GM12878 (cell line): ENCODE data around the gene DDX54. TPM values are rescaled to one million over a fixed set of nuclear protein-coding genes. Genes with fewer than 3 reads are reported as not detected.
"Not testable (repeated sequence)": the region's sequence is repeated elsewhere in the genome, so short reads cannot be mapped to it uniquely, and the experiment has no call there.

Source experiments
- ATAC-seq: fragments of 200-7000 bp; cut with Tn5 transposase; 3 replicates; pipeline ENCODE4 v1.9.1; 2020; ENCODE audit warnings: mild to moderate bottlenecking, moderate library complexity
- BruUV-seq: library from RNA; stranded (reverse); fragments of 400-500 nt; replicated peaks from 2 replicates; lab custom pipeline; 2021; lab: Mats Ljungman, UMichigan
- CTCF ChIA-PET: fragments of 300-600 bp; sonication (Branson Sonifier 250); formaldehyde crosslinking; extraction: SDS; loops from one replicate; lab custom pipeline; 2021; ENCODE audit warnings: inconsistent platforms; lab: Yijun Ruan, JAX
- POLR2A ChIA-PET: fragments of 350-600 bp; formaldehyde crosslinking; extraction: SDS; loops from one replicate; lab custom pipeline; 2021; ENCODE audit warnings: inconsistent platforms; lab: Charles Lee
- RAD21 ChIA-PET: fragments of 300-600 bp; sonication (Branson Sonifier 250); formaldehyde crosslinking; loops from one replicate; lab custom pipeline; 2023; ENCODE audit warnings: antibody characterized with exemption; ENCODE audit not compliant: unreplicated experiment; lab: Charles Lee
- SMC1A ChIA-PET: fragments of 300-600 bp; sonication (Branson Sonifier 250); formaldehyde crosslinking; loops from one replicate; lab custom pipeline; 2023; ENCODE audit not compliant: unreplicated experiment, uncharacterized antibody; lab: Charles Lee
- DNase-seq: peaks from one replicate; pipeline ENCODE4 v3.0.0-alpha.2; 2011; ENCODE audit warnings: low read depth, low spot score
- FAIRE-seq: peaks from 3 replicates; lab custom pipeline; 2011; peaks lifted over from hg19 to GRCh38; lab: Jason Lieb, UNC
- H2AFZ ChIP-seq: 2 replicates; pipeline ENCODE4 v1.6.0; 2011; ENCODE audit warnings: low read depth, low read length, control low read depth; ENCODE audit not compliant: control insufficient read depth
- H3K27ac ChIP-seq: 2 replicates; pipeline ENCODE4 v1.5.1; 2011; ENCODE audit warnings: control low read depth; ENCODE audit not compliant: control insufficient read depth, insufficient read depth
- H3K27me3 ChIP-seq, 2 experiments: replicated peaks in 1 of 2; 2 replicates each; pipeline versions ENCODE4 v1.6.0 to v1.6.1; 2011; ENCODE audit warnings: low read length in 1 of 2; ENCODE audit not compliant: control insufficient read depth in 2 of 2, insufficient read depth in 2 of 2
- H3K36me3 ChIP-seq, 2 experiments: 2 replicates each; pipeline ENCODE4 v1.5.1; 2011; ENCODE audit warnings: low read length in 1 of 2; ENCODE audit not compliant: control insufficient read depth in 2 of 2, insufficient read depth in 2 of 2
- H3K4me1 ChIP-seq: 2 replicates; pipeline ENCODE4 v1.6.1; 2011; ENCODE audit warnings: mild to moderate bottlenecking, low read length, moderate library complexity, mixed read lengths; ENCODE audit not compliant: control insufficient read depth, insufficient read depth
- H3K4me2 ChIP-seq: 2 replicates; pipeline ENCODE4 v1.6.0; 2011; ENCODE audit warnings: control low read depth; ENCODE audit not compliant: control insufficient read depth, insufficient read depth
- H3K4me3 ChIP-seq: fragments of 200-600 bp; sonication (generic); 2 replicates; pipeline ENCODE4 v1.5.1; 2016
- H3K79me2 ChIP-seq: 2 replicates; pipeline ENCODE4 v1.6.0; 2011; ENCODE audit warnings: low read length; ENCODE audit not compliant: control insufficient read depth, insufficient read depth
- H3K9ac ChIP-seq: 2 replicates; pipeline ENCODE4 v1.8.0; 2011; ENCODE audit warnings: low read length, control low read depth, mixed read lengths; ENCODE audit not compliant: control insufficient read depth, insufficient read depth
- H3K9me3 ChIP-seq: replicated peaks from 3 replicates; pipeline ENCODE4 v1.5.1; 2011; ENCODE audit warnings: mild to moderate bottlenecking, low read length; ENCODE audit not compliant: control insufficient read depth, insufficient read depth
- H4K20me1 ChIP-seq: 2 replicates; pipeline ENCODE4 v1.6.0; 2011; ENCODE audit not compliant: control insufficient read depth, insufficient read depth
- ASH2L ChIP-seq: fragments of 300-600, 200-600 bp; sonication (generic); IDR thresholded peaks from 2 replicates; pipeline ENCODE4 v1.6.1; 2017; ENCODE audit warnings: low read depth, mild to moderate bottlenecking, borderline replicate concordance
- HDGF ChIP-seq: fragments of 450-650 bp; IDR thresholded peaks from 2 replicates; pipeline ENCODE4 v1.6.1; 2016; ENCODE audit warnings: antibody characterized with exemption
- KDM1A ChIP-seq: fragments of 200-600 bp; sonication (generic); IDR thresholded peaks from 2 replicates; pipeline ENCODE4 v1.6.1; 2016; ENCODE audit warnings: borderline replicate concordance
- NR2C2 ChIP-seq: IDR thresholded peaks from 2 replicates; pipeline ENCODE4 v1.6.1; 2011; ENCODE audit warnings: borderline replicate concordance, low read depth; ENCODE audit not compliant: control insufficient read depth, insufficient read length
- RFX5 ChIP-seq: IDR thresholded peaks from 2 replicates; pipeline ENCODE4 v1.6.1; 2011; ENCODE audit warnings: low read depth, low read length, improper control_type of control experiment
- RUNX3 ChIP-seq: IDR thresholded peaks from 2 replicates; pipeline ENCODE4 v1.6.1; 2012; ENCODE audit warnings: low read length, inconsistent platforms
- SREBF2 ChIP-seq: IDR thresholded peaks from 2 replicates; pipeline ENCODE4 v1.6.1; 2012; ENCODE audit warnings: mild to moderate bottlenecking, low read length
- ZBTB33 ChIP-seq: fragments of 450-650 bp; IDR thresholded peaks from 2 replicates; pipeline ENCODE4 v1.6.1; 2017; ENCODE audit warnings: mild to moderate bottlenecking
- WGBS: methylation state at CpG from one replicate; pipeline ENCODE4 v1.1.6; 2016; ENCODE audit warnings: low lambda C conversion rate; ENCODE audit not compliant: insufficient replicate concordance, insufficient coverage; ENCODE audit errors: missing lambda C conversion rate; 5-methylcytosine and 5-hydroxymethylcytosine counted together
- in situ Hi-C: fragments of 300-500 bp; cut with MboI; formaldehyde crosslinking; loops from 9 replicates; pipeline ENCODE4 v1.14.3; 2018; ENCODE audit warnings: mixed read lengths
- intact Hi-C: fragments of 100-400 bp; cut with micrococcal nuclease; formaldehyde crosslinking; loops from one replicate; pipeline ENCODE4 v1.14.2; 2022; ENCODE audit not compliant: unreplicated experiment
- polyA plus RNA-seq, 11 experiments: library from polyadenylated mRNA; depleted of rRNA in 4 of 11; unstranded in 6 of 11; stranded (reverse) in 5 of 11; fragments of >200 nt; fragmentation: Nextera tagmentation in 4 of 11; fragmentation: Illumina TruSeq in 1 of 11; extraction: Ambion mirVana in 4 of 11; extraction: Trizol in 1 of 11; gene quantifications; 1 replicate in 1 of 11; 2 replicates in 10 of 11; pipeline versions ENCODE4 v1.2.1 to v1.2.3, GENCODE V29; 2011 to 2016; ENCODE audit warnings: inconsistent platforms in 2 of 11, missing spikeins in 2 of 11, low read depth in 1 of 11
- total RNA-seq, 4 experiments: library from RNA; depleted of rRNA in 3 of 4; stranded (reverse); fragments of >200 nt in 3 of 4; fragmentation: Illumina TruSeq in 1 of 4; extraction: Trizol in 1 of 4; gene quantifications; 2 replicates each; pipeline versions ENCODE4 v1.2.1 to v1.2.3, GENCODE V29; 2013 to 2021

Gene DDX54
- total and polyA plus RNA-seq, 10 of the 15 experiments (the other 5 are each of a cell fraction or from before 2014, with no cell fraction given) = 1.9 to 115 (median 56.3) TPM

- intact Hi-C loops = loop anchor here (1.0 to 2.0 kb wide), 3 partner anchors 14 to 22 kb away; partner anchors contain the start of gene TPCN1
- WGBS = 27% methylated on average over 6 of the region's 6 CpGs
- TF ChIP-seq NR2C2 = no peak
- TF ChIP-seq ZBTB33 = no peak
- no peak for TF ChIP-seq RUNX3
- TF ChIP-seq RFX5 = no peak
- no peak for TF ChIP-seq ASH2L
- TF ChIP-seq SREBF2 = no peak
- no peak for TF ChIP-seq KDM1A
- 0 out of 2 replicates have a peak, but pooled peaks have one; percentile 3 for TF ChIP-seq HDGF
- H3K9me3 ChIP-seq = no peaks in the 10 kb centered on the region
- no peaks in the 10 kb centered on the region for H4K20me1 ChIP-seq
- RAD21 ChIA-PET = interaction anchor here (0.7 to 5.4 kb wide), 8 partner anchors 10 to 29 kb away, joined by 3 to 51 read pairs (median 8); partner anchors contain the start of gene TPCN1
- H2AFZ ChIP-seq = peak overlapping the region; percentile 20
- CTCF ChIA-PET = interaction anchor here (0.8 to 2.4 kb wide), 3 partner anchors 10 to 25 kb away, joined by 3 to 10 read pairs (median 3); no protein-coding TSS in a partner anchor
- POLR2A ChIA-PET = interaction anchor here (1.1 to 7.2 kb wide), 6 partner anchors 10 to 28 kb away, joined by 3 to 108 read pairs (median 7); partner anchors contain the start of gene TPCN1
- 0 out of 2 replicates have a peak overlapping the region, but pooled peaks have one; percentile 16 for H3K4me3 ChIP-seq
- DNase-seq (no peak), FAIRE-seq (no peak), ATAC-seq (peak; percentile 9)
- no peaks in the 10 kb centered on the region for H3K27me3 ChIP-seq
- in situ Hi-C loops = loop anchor here (25.0 kb wide), 1 partner anchor 1770 kb away; no protein-coding TSS in a partner anchor
- H3K36me3 ChIP-seq = no peaks in the 10 kb centered on the region
- H3K27ac ChIP-seq = peak overlapping the region; percentile 84
- H3K4me1 ChIP-seq = peaks cover 54% of the 10 kb centered on the region
- peak overlapping the region; percentile 91 for H3K4me2 ChIP-seq
- BruUV-seq = TSS peak; percentile 95
- SMC1A ChIA-PET = interaction anchor here (0.7 to 11.1 kb wide), 4 partner anchors 13 to 20 kb away, joined by 3 to 237 read pairs (median 3); partner anchors contain the start of gene TPCN1
- H3K79me2 ChIP-seq = no peaks in the 10 kb centered on the region
- peak overlapping the region; percentile 48 for H3K9ac ChIP-seq
Observed at GRCh38 chr12:113207613-113208040, 22.3 kb upstream of the DDX54 start.

- peaks cover 54% of the 10 kb centered on the region for H3K4me1 ChIP-seq
- BruUV-seq, CTCF ChIA-PET, H3K79me2 ChIP-seq, H3K9me3 ChIP-seq, H3K36me3 ChIP-seq, ATAC-seq, intact Hi-C loops, H3K27me3 ChIP-seq, H2AFZ ChIP-seq, H3K27ac ChIP-seq, H3K4me2 ChIP-seq, DNase-seq, H3K4me3 ChIP-seq, FAIRE-seq, H3K9ac ChIP-seq, H4K20me1 ChIP-seq: not testable (repeated sequence)
- ChIA-PET RAD21 (interaction anchor here (0.6 to 5.4 kb wide), 8 partner anchors 11 to 30 kb away, joined by 3 to 51 read pairs (median 8); partner anchors contain the start of gene TPCN1), SMC1A (interaction anchor here (0.6 to 11.1 kb wide), 3 partner anchors 16 to 218 kb away, joined by 3 to 237 read pairs (median 50); partner anchors contain the start of gene TPCN1), POLR2A (interaction anchor here (5.9 to 7.2 kb wide), 2 partner anchors 15 to 24 kb away, joined by 67 to 108 read pairs; partner anchors contain the start of gene TPCN1)
- WGBS = 96% methylated on average over 5 of the region's 5 CpGs
- in situ Hi-C loops = loop anchor here (25.0 kb wide), 1 partner anchor 1770 kb away; no protein-coding TSS in a partner anchor
Observed at GRCh38 chr12:113206802-113207201, 21.5 kb upstream of the DDX54 start.
